Endothelial cell of umbilical vein (primary cell): ENCODE measurements around the gene TNIP3. TPM values are rescaled to one million over a fixed set of nuclear protein-coding genes. Genes with fewer than 3 reads are reported as not detected.

ENCODE experiments used
- BruUV-seq: library from RNA; stranded (reverse); fragments of 400-500 nt; replicated peaks from 2 replicates; lab custom pipeline; 2021; lab: Mats Ljungman, UMichigan
- CTCF ChIA-PET: fragments of 300-600, 350-600 bp; sonication (Branson Sonifier 250); formaldehyde crosslinking; loops from one replicate; lab custom pipeline; 2021; ENCODE audit warnings: antibody characterized with exemption, inconsistent platforms; lab: Charles Lee
- POLR2A ChIA-PET: fragments of 300-600, 350-600 bp; sonication (Branson Sonifier 250); formaldehyde crosslinking; loops from one replicate; lab custom pipeline; 2021; ENCODE audit warnings: antibody characterized with exemption, inconsistent platforms; lab: Charles Lee
- DNase-seq: peaks from one replicate; pipeline ENCODE4 v3.0.0-alpha.2; 2011; ENCODE audit warnings: low read depth, low spot score
- FAIRE-seq: peaks from 2 replicates; lab custom pipeline; 2011; peaks lifted over from hg19 to GRCh38; lab: Jason Lieb, UNC
- H2AFZ ChIP-seq: 2 replicates; pipeline ENCODE4 v1.6.0; 2012; ENCODE audit warnings: low read depth, low read length, control low read depth, inconsistent platforms
- H3K27ac ChIP-seq: 2 replicates; pipeline ENCODE4 v1.5.1; 2011; ENCODE audit warnings: low read depth, mild to moderate bottlenecking, control low read depth, low read length, moderate library complexity; ENCODE audit not compliant: insufficient read depth
- H3K27me3 ChIP-seq, 2 experiments: 2 replicates each; pipeline versions ENCODE4 v1.6.0 to v1.6.1; 2011; ENCODE audit warnings: low read length in 2 of 2, mixed read lengths in 1 of 2; ENCODE audit not compliant: control insufficient read depth in 2 of 2, insufficient read depth in 2 of 2
- H3K36me3 ChIP-seq, 2 experiments: 2 replicates in 1 of 2; 3 replicates in 1 of 2; pipeline ENCODE4 v1.5.1; 2011; ENCODE audit warnings: low read length in 2 of 2, mild to moderate bottlenecking in 1 of 2, moderate library complexity in 1 of 2; ENCODE audit not compliant: control insufficient read depth in 2 of 2, insufficient read depth in 2 of 2; ENCODE audit errors: extremely low read depth in 1 of 2
- H3K4me1 ChIP-seq: 3 replicates; pipeline ENCODE4 v1.5.1; 2011; ENCODE audit warnings: mild to moderate bottlenecking, low read length; ENCODE audit not compliant: control insufficient read depth, insufficient read depth; ENCODE audit errors: extremely low read depth
- H3K4me2 ChIP-seq: 2 replicates; pipeline ENCODE4 v1.6.1; 2011; ENCODE audit warnings: low read length, control low read depth, mixed read lengths; ENCODE audit not compliant: insufficient read depth
- H3K4me3 ChIP-seq, 3 experiments: fragments of 200-600 bp in 1 of 3; sonication (generic), shearing (Covaris generic) in 1 of 3; replicated peaks in 1 of 3; 2 replicates each; pipeline ENCODE4 v1.5.1; 2011 to 2016; ENCODE audit warnings: control low read depth in 3 of 3, low read length in 3 of 3, mild to moderate bottlenecking in 2 of 3, inconsistent platforms in 1 of 3, low read depth in 1 of 3, moderate library complexity in 1 of 3; ENCODE audit not compliant: insufficient read depth in 1 of 3
- H3K79me2 ChIP-seq: 2 replicates; pipeline ENCODE4 v1.6.0; 2012; ENCODE audit warnings: low read length, inconsistent platforms; ENCODE audit not compliant: control insufficient read depth, insufficient read depth
- H3K9ac ChIP-seq: replicated peaks from 2 replicates; pipeline ENCODE3; 2011; ENCODE audit warnings: low read length, control low read depth; ENCODE audit not compliant: insufficient read depth; ENCODE audit errors: extremely low read depth
- H3K9me1 ChIP-seq: replicated peaks from 3 replicates; pipeline ENCODE4 v1.6.0; 2011; ENCODE audit warnings: mild to moderate bottlenecking, low read length; ENCODE audit not compliant: control insufficient read depth, insufficient read depth; ENCODE audit errors: extremely low read depth
- H3K9me3 ChIP-seq: replicated peaks from 2 replicates; pipeline ENCODE4 v1.5.1; 2012; ENCODE audit warnings: low read length, inconsistent platforms; ENCODE audit not compliant: control insufficient read depth, insufficient read depth
- H4K20me1 ChIP-seq: replicated peaks from 2 replicates; pipeline ENCODE3; 2011; ENCODE audit warnings: mild to moderate bottlenecking, low read length; ENCODE audit not compliant: control insufficient read depth, insufficient read depth; ENCODE audit errors: extremely low read depth
- CTCF ChIP-seq, 2 donors: IDR thresholded peaks; 1 replicate in 1 of 2; 2 replicates in 1 of 2; pipeline ENCODE4 v1.5.1; 2011; ENCODE audit warnings: low read length in 2 of 2, mild to moderate bottlenecking in 2 of 2, moderate library complexity in 2 of 2, control low read depth in 1 of 2, inconsistent platforms in 1 of 2, low read depth in 1 of 2; ENCODE audit not compliant: insufficient read depth in 1 of 2; ENCODE audit errors: extremely low read depth in 1 of 2
- EZH2 ChIP-seq: IDR thresholded peaks from 2 replicates; pipeline ENCODE4 v1.6.1; 2012; ENCODE audit warnings: borderline replicate concordance, low read depth, mild to moderate bottlenecking, moderate library complexity, low read length, inconsistent platforms; ENCODE audit not compliant: severe bottlenecking
- FOS ChIP-seq: IDR thresholded peaks from 2 replicates; pipeline ENCODE4 v1.6.1; 2011; ENCODE audit warnings: mild to moderate bottlenecking, low read length, moderate library complexity, borderline replicate concordance; ENCODE audit not compliant: insufficient read depth
- GATA2 ChIP-seq: IDR thresholded peaks from 2 replicates; pipeline ENCODE4 v1.7.0; 2011; ENCODE audit warnings: low read depth, mild to moderate bottlenecking, moderate library complexity, mixed read lengths, low read length; ENCODE audit not compliant: insufficient read length, insufficient read depth
- JUN ChIP-seq: IDR thresholded peaks from 2 replicates; pipeline ENCODE4 v1.6.1; 2011; ENCODE audit warnings: borderline replicate concordance, low read depth; ENCODE audit not compliant: insufficient read length, insufficient read depth
- MAX ChIP-seq: IDR thresholded peaks from 2 replicates; pipeline ENCODE4 v1.6.1; 2011; ENCODE audit not compliant: insufficient read depth, insufficient read length
- MYC ChIP-seq: IDR thresholded peaks from one replicate; pipeline ENCODE4 v1.6.1; 2011; ENCODE audit warnings: mild to moderate bottlenecking, low read depth, low read length
- POLR2A ChIP-seq: IDR thresholded peaks from 2 replicates; pipeline ENCODE4 v1.6.1; 2012; ENCODE audit warnings: low read depth, mild to moderate bottlenecking, control low read depth, low read length
- POLR2AphosphoS5 ChIP-seq: IDR thresholded peaks from 2 replicates; pipeline ENCODE4 v1.6.1; 2012; ENCODE audit warnings: low read depth, mild to moderate bottlenecking, control low read depth, low read length, moderate library complexity; ENCODE audit not compliant: insufficient read depth
- dilution Hi-C: fragments of 300-500 bp; cut with MboI; formaldehyde crosslinking; loops from one replicate; pipeline ENCODE4 v1.15.0; 2019; ENCODE audit warnings: low sequenced_read_pairs; ENCODE audit not compliant: extremely low pct_ligation_motif_present
- intact Hi-C: fragments of 100-400 bp; cut with micrococcal nuclease; formaldehyde crosslinking; loops from one replicate; pipeline ENCODE4 v1.10.0; 2022
- polyA plus RNA-seq, 4 experiments: library from polyadenylated mRNA; depleted of rRNA in 3 of 4; stranded (reverse) in 3 of 4; unstranded in 1 of 4; fragments of >200 nt; gene quantifications; 2 replicates each; pipeline versions ENCODE4 v1.2.1 to v1.2.3, GENCODE V29; 2011 to 2012; ENCODE audit warnings: missing spikeins in 1 of 4
- total RNA-seq: library from RNA; stranded (reverse); gene quantifications from 2 replicates; pipeline ENCODE4 v1.2.3, GENCODE V29; 2021

The TNIP3 gene
- total and polyA plus RNA-seq, 2 donors (not counting 3 experiments of a cell fraction or from before 2014, with no cell fraction given), result not detected

- POLR2A ChIA-PET, result no interaction called here
- no peak for DNase-seq
- Histone ChIP-seq H3K79me2 (no peaks in the 10 kb centered on the region), H3K9me1 (no peaks in the 10 kb centered on the region), H3K4me3 (no peak overlapping the region), H3K9ac (no peak overlapping the region), H3K9me3 (no peaks in the 10 kb centered on the region), H3K4me1 (no peaks in the 10 kb centered on the region), H2AFZ (no peak overlapping the region), H4K20me1 (no peaks in the 10 kb centered on the region), H3K36me3 (no peaks in the 10 kb centered on the region), H3K4me2 (no peak overlapping the region), H3K27me3 (no peaks in the 10 kb centered on the region), H3K27ac (no peak overlapping the region)
- no peak for FAIRE-seq
- intact Hi-C loops, result no loop called here
- TF ChIP-seq FOS (no peak), MAX (no peak), POLR2A (no peak), CTCF (IDR thresholded peaks at IDR 0.05; ENCODE audit: extremely low read depth in 1 of 2, insufficient read depth in 1 of 2, low read depth in 1 of 2, low read length in 2 of 2) (no peak), GATA2 (no peak), JUN (no peak), MYC (no peak), POLR2AphosphoS5 (no peak), EZH2 (no peak)
- no TSS peak for BruUV-seq
- dilution Hi-C loops, result no loop called here
- CTCF ChIA-PET, result interaction anchor here (1.3 to 6.0 kb wide), 2 partner anchors 11 to 26 kb away, joined by 3 to 30 read pairs; no protein-coding TSS in a partner anchor
Observed at GRCh38 chr4:121166976-121167375, 2.9 kb upstream of the TNIP3 start.
